Gastroesophageal sphincter (tissue), 4 donors: ENCODE data around the gene CLTC. TPM values are rescaled to one million over a fixed set of nuclear protein-coding genes. Genes with fewer than 3 reads are reported as not detected.

Experiments
- ATAC-seq: fragments of 150-250 bp; one replicate; pipeline ENCODE4 v1.9.1; 2016; ENCODE audit warnings: mild to moderate bottlenecking, moderate library complexity
- H3K27ac ChIP-seq, 4 donors: fragments of 200-600 bp; sonication (generic) in 3 of 4; 1 replicate in 3 of 4; 2 replicates in 1 of 4; pipeline ENCODE4 v1.5.1; 2016 to 2019
- H3K27me3 ChIP-seq: fragments of 200-600 bp; sonication (generic); one replicate; pipeline ENCODE4 v1.5.1; 2019
- H3K36me3 ChIP-seq, 2 donors: fragments of 200-600 bp; sonication (generic); one replicate each; pipeline ENCODE4 v1.5.1; 2019; ENCODE audit warnings: control low read depth in 1 of 2
- H3K4me1 ChIP-seq, 3 donors: fragments of 200-600 bp; sonication (generic); 1 replicate in 2 of 3; 2 replicates in 1 of 3; pipeline ENCODE4 v1.5.1; 2016 to 2019; ENCODE audit warnings: control low read depth in 2 of 3
- H3K4me3 ChIP-seq, 2 donors: fragments of 200-600 bp; sonication (generic); one replicate each; pipeline ENCODE4 v1.5.1; 2019; ENCODE audit warnings: mild to moderate bottlenecking in 1 of 2, moderate library complexity in 1 of 2
- H3K9me3 ChIP-seq, 3 donors: fragments of 200-600 bp; sonication (generic); one replicate each; pipeline ENCODE4 v1.5.1; 2017 to 2019; ENCODE audit warnings: control low read depth in 2 of 3
- CTCF ChIP-seq, 4 experiments: fragments of 200-600 bp in 2 of 4; fragments of 450-650 bp in 2 of 4; sonication (generic) in 1 of 4; IDR thresholded peaks; one replicate each; pipeline ENCODE4 v1.5.1; 2017 to 2019; ENCODE audit warnings: antibody characterized with exemption in 4 of 4, mild to moderate bottlenecking in 2 of 4, moderate library complexity in 2 of 4
- EP300 ChIP-seq: sonication (generic); formaldehyde crosslinking; IDR thresholded peaks from one replicate; pipeline ENCODE4 v1.6.1; 2017; ENCODE audit warnings: antibody characterized with exemption, mild to moderate bottlenecking
- POLR2A ChIP-seq, 2 donors: fragments of 450-650 bp; IDR thresholded peaks; one replicate each; pipeline ENCODE4 v1.6.1; 2017; ENCODE audit warnings: antibody characterized with exemption in 2 of 2, mild to moderate bottlenecking in 2 of 2, moderate library complexity in 1 of 2
- POLR2AphosphoS5 ChIP-seq: sonication (generic); formaldehyde crosslinking; IDR thresholded peaks from one replicate; pipeline ENCODE4 v1.6.1; 2017; ENCODE audit warnings: antibody characterized with exemption
- WGBS, 2 donors: methylation state at CpG; one replicate each; pipeline ENCODE4 v1.1.5; 2018; ENCODE audit warnings: low coverage in 1 of 2; 5-methylcytosine and 5-hydroxymethylcytosine counted together
- total RNA-seq, 4 donors: library from RNA; depleted of rRNA; stranded (reverse); fragments of >200 nt; gene quantifications; one replicate each; pipeline ENCODE4 v1.1.0, GENCODE V29; 2016

Gene CLTC
- total RNA-seq, 4 donors from 2014 or later, result 290 to 342 (median 317) TPM

- H3K36me3 ChIP-seq, result peaks cover 14 to 93% of the 10 kb centered on the region in 2 donors
- 55 to 60% methylated on average over 1 of the region's 1 CpG for WGBS, 2 donors
Observed at GRCh38 chr17:59675231-59675630, 55.5 kb downstream of the CLTC start.

GRCh38 chr17:59676716-59677115 is 57.0 kb downstream of the CLTC start:
- Histone ChIP-seq H3K36me3 (peaks cover 21 to 93% of the 10 kb centered on the region in 2 donors), H3K27ac (no peak overlapping the region), H3K27me3 (no peaks in the 10 kb centered on the region), H3K4me1 (peaks cover 0 to 4% (median 0%) of the 10 kb centered on the region in 3 donors), H3K9me3 (no peaks in the 10 kb centered on the region), H3K4me3 (no peak overlapping the region)
- TF ChIP-seq EP300, result no peak
- no peak for TF ChIP-seq POLR2A (IDR thresholded peaks at IDR 0.05)
- no peak for TF ChIP-seq POLR2AphosphoS5
- TF ChIP-seq CTCF (IDR thresholded peaks at IDR 0.05), result no peak
- no peak for ATAC-seq
- WGBS, 2 donors, result 66 to 74% methylated on average over 7 of the region's 7 CpGs

More at GRCh38 chr17:59675231-59675630, 55.5 kb downstream of the CLTC start:
- Histone ChIP-seq H3K27ac (no peak overlapping the region), H3K4me1 (peaks cover 0 to 4% (median 0%) of the 10 kb centered on the region in 3 donors), H3K4me3 (no peak overlapping the region), H3K9me3 (no peaks in the 10 kb centered on the region), H3K27me3 (no peaks in the 10 kb centered on the region)
- no peak for ATAC-seq
- no peak for TF ChIP-seq EP300
- TF ChIP-seq CTCF (IDR thresholded peaks at IDR 0.05), result no peak
- TF ChIP-seq POLR2AphosphoS5, result no peak
- TF ChIP-seq POLR2A (IDR thresholded peaks at IDR 0.05), result no peak

GRCh38 chr17:59678918-59679317 is 59.2 kb downstream of the CLTC start:
- H3K4me1 ChIP-seq, result peaks cover 0 to 4% (median 0%) of the 10 kb centered on the region in 3 donors
- no peak for ATAC-seq
- no peaks in the 10 kb centered on the region for H3K27me3 ChIP-seq
- no peaks in the 10 kb centered on the region for H3K9me3 ChIP-seq
- TF ChIP-seq CTCF (IDR thresholded peaks at IDR 0.05), result no peak
- no peak for TF ChIP-seq POLR2A (IDR thresholded peaks at IDR 0.05)
- TF ChIP-seq EP300, result no peak
- TF ChIP-seq POLR2AphosphoS5, result no peak
- peaks cover 41 to 100% of the 10 kb centered on the region in 2 donors for H3K36me3 ChIP-seq
- peak overlapping the region in 1 of 4 donors; percentile 9 for H3K27ac ChIP-seq
- no peak overlapping the region for H3K4me3 ChIP-seq
- 44 to 46% methylated on average over 2 of the region's 2 CpGs for WGBS, 2 donors

- no peak for TF ChIP-seq CTCF (IDR thresholded peaks at IDR 0.05)
- TF ChIP-seq POLR2AphosphoS5, result no peak
- no peak for TF ChIP-seq EP300
- no peak for TF ChIP-seq POLR2A (IDR thresholded peaks at IDR 0.05)
- H3K36me3 ChIP-seq, result peaks cover 42 to 100% of the 10 kb centered on the region in 2 donors
- 54 to 60% methylated on average over 4 of the region's 4 CpGs for WGBS, 2 donors
Observed at GRCh38 chr17:59680314-59680713, 60.6 kb downstream of the CLTC start.

GRCh38 chr17:59683283-59683682 is 63.6 kb downstream of the CLTC start:
- TF ChIP-seq EP300, result no peak
- no peak for TF ChIP-seq POLR2A (IDR thresholded peaks at IDR 0.05)
- TF ChIP-seq POLR2AphosphoS5, result no peak
- TF ChIP-seq CTCF (IDR thresholded peaks at IDR 0.05), result no peak
- H3K4me3 ChIP-seq, result no peak overlapping the region
- H3K4me1 ChIP-seq, result peaks cover 0 to 21% (median 0%) of the 10 kb centered on the region in 3 donors
- H3K9me3 ChIP-seq, result no peaks in the 10 kb centered on the region
- no peak for ATAC-seq
- peaks cover 36 to 100% of the 10 kb centered on the region in 2 donors for H3K36me3 ChIP-seq
- H3K27me3 ChIP-seq, result no peaks in the 10 kb centered on the region
- no peak overlapping the region for H3K27ac ChIP-seq

More at GRCh38 chr17:59680314-59680713, 60.6 kb downstream of the CLTC start:
- Histone ChIP-seq H3K9me3 (no peaks in the 10 kb centered on the region), H3K4me3 (no peak overlapping the region), H3K27ac (no peak overlapping the region), H3K27me3 (no peaks in the 10 kb centered on the region), H3K4me1 (peaks cover 0 to 4% (median 0%) of the 10 kb centered on the region in 3 donors)
- ATAC-seq, result no peak
